Neural cell (in vitro differentiated cells): ENCODE measurements around the gene BCAP31.
"Not testable (repeated sequence)": the region's sequence is repeated elsewhere in the genome, so short reads cannot be mapped to it uniquely, and the experiment has no call there.

ENCODE experiments used
- CTCF ChIP-seq: fragments of 450-650 bp; IDR thresholded peaks from 2 replicates; pipeline ENCODE4 v1.5.1; 2014; ENCODE audit warnings: antibody characterized with exemption, mild to moderate bottlenecking, moderate library complexity; ENCODE audit not compliant: poor library complexity, severe bottlenecking
- EZH2 ChIP-seq: fragments of 200-600, 300-800 bp; shearing (Covaris generic), sonication (generic); IDR thresholded peaks from 2 replicates; pipeline ENCODE4 v1.6.1; 2014; ENCODE audit warnings: antibody characterized with exemption, low read length, borderline replicate concordance, mild to moderate bottlenecking; ENCODE audit not compliant: insufficient read depth, poor library complexity, severe bottlenecking
- REST ChIP-seq: IDR thresholded peaks from 2 replicates; pipeline ENCODE4 v1.6.1; 2012; ENCODE audit warnings: borderline replicate concordance
- TAF1 ChIP-seq: IDR thresholded peaks from 2 replicates; pipeline ENCODE4 v1.6.1; 2012; ENCODE audit warnings: low read depth

GRCh38 chrX:153742796-153743467 lies 18.7 kb upstream of the BCAP31 start:
- TF ChIP-seq CTCF, EZH2, TAF1, REST: not testable (repeated sequence)
